Measurements from ENCODE around the gene NUP188. TPM values are rescaled to one million over a fixed set of nuclear protein-coding genes. Genes with fewer than 3 reads are reported as not detected.

Gene NUP188
- total and polyA plus RNA-seq, 12 donors, result 12.7 to 27.3 (median 19.9) TPM

GRCh38 chr9:128979111-128979510, 31.6 kb downstream of the NUP188 start:
- WGBS, 2 donors, result 88% methylated on average over 3 of the region's 3 CpGs
- Histone ChIP-seq H3K27ac (no peak overlapping the region), H3K9me3 (no peaks in the 10 kb centered on the region), H3K27me3 (no peaks in the 10 kb centered on the region), H3K4me3 (no peak overlapping the region), H3K4me1 (no peaks in the 10 kb centered on the region), H3K36me3 (peaks cover 0 to 100% (median 76%) of the 10 kb centered on the region in 9 donors)
- ATAC-seq (no peak), DNase-seq (no peak)
- no peak for TF ChIP-seq CTCF (IDR thresholded peaks at IDR 0.05)
- intact Hi-C loops (cut with DNase I), result no loop called here

DNA sequence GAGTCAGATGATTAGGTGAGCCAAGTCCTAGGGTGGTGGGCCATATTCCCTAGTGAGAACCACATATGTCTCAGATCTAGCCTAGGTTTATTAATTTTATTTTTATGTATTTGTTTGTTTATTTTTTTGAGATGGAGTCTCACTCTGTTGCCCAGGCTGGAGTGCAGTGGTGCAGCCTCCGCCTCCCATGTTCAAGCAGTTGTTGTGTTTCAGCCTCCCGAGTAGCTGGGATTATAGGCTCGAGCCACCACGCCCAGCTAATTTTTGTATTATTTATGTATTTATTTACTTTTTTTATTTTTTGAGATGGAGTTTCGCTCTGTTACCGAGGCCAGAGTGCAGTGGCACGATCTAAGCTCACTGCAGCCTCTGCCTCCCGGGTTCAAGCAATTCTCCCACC, 36.0 kb downstream of the NUP188 start:
- H3K36me3 ChIP-seq, result peaks cover 4 to 100% (median 78%) of the 10 kb centered on the region in 9 donors
- TF ChIP-seq CTCF (IDR thresholded peaks at IDR 0.05), result no peak

GRCh38 chr9:128986671-128987070, 39.2 kb downstream of the NUP188 start:
- Histone ChIP-seq H3K9me3 (no peaks in the 10 kb centered on the region), H3K27me3 (no peaks in the 10 kb centered on the region), H3K4me1 (peaks cover 0 to 7% (median 0%) of the 10 kb centered on the region in 9 donors), H3K27ac (no peak overlapping the region), H3K4me3 (no peak overlapping the region), H3K36me3 (peaks cover 0 to 100% (median 50%) of the 10 kb centered on the region in 9 donors)
- no peak for TF ChIP-seq CTCF (IDR thresholded peaks at IDR 0.05)
- 94 to 97% methylated on average over 5 of the region's 5 CpGs for WGBS, 2 donors
- no peak for ATAC-seq
- no peak for DNase-seq
- intact Hi-C loops (cut with DNase I), result loop anchor here in 1 of 10 donors (10.0 kb wide), 1 partner anchor 392 kb away; no protein-coding TSS in a partner anchor

More for the DNA sequence above, 36.0 kb downstream of the NUP188 start:
- intact Hi-C loops (cut with DNase I), result loop anchor here in 1 of 10 donors (10.0 kb wide), 1 partner anchor 389 kb away; no protein-coding TSS in a partner anchor
- WGBS, 2 donors, result 97% methylated on average over 8 of the region's 8 CpGs
- no peaks in the 10 kb centered on the region for H3K9me3 ChIP-seq
- H3K27me3 ChIP-seq, result no peaks in the 10 kb centered on the region
- no peak overlapping the region for H3K4me3 ChIP-seq
- no peak overlapping the region for H3K27ac ChIP-seq
- ATAC-seq, result no peak
- H3K4me1 ChIP-seq, result peaks cover 0 to 7% (median 0%) of the 10 kb centered on the region in 9 donors
- no peak for DNase-seq

- ATAC-seq (peak; percentile 25 to 89 (median 68)), DNase-seq (peak in 1 of 2 donors; percentile 38)
- Histone ChIP-seq H3K4me3 (no peak overlapping the region), H3K27me3 (no peaks in the 10 kb centered on the region), H3K36me3 (peaks cover 0 to 100% (median 44%) of the 10 kb centered on the region in 9 donors), H3K4me1 (peaks cover 0 to 7% (median 0%) of the 10 kb centered on the region in 9 donors), H3K27ac (peak overlapping the region in 5 of 10 donors; percentile 33 to 74 (median 54)), H3K9me3 (no peaks in the 10 kb centered on the region)
- TF ChIP-seq CTCF (IDR thresholded peaks at IDR 0.05), result no peak
- WGBS, 2 donors, result 86 to 88% methylated on average over 5 of the region's 5 CpGs
- intact Hi-C loops (cut with DNase I), result loop anchor here in 1 of 10 donors (10.0 kb wide), 1 partner anchor 393 kb away; no protein-coding TSS in a partner anchor
Observed at GRCh38 chr9:128987805-128988204, 40.3 kb downstream of the NUP188 start.
